HG03175 (cell line): ENCODE results near the gene BCKDHA.

Experiments used
- ATAC-seq: cut with Tn5 transposase; IDR thresholded peaks from one replicate; pipeline ENCODE4 v1.9.1; 2021; ENCODE audit warnings: mild to moderate bottlenecking, moderate library complexity; ENCODE audit not compliant: unreplicated experiment

BCKDHA gene

DNA sequence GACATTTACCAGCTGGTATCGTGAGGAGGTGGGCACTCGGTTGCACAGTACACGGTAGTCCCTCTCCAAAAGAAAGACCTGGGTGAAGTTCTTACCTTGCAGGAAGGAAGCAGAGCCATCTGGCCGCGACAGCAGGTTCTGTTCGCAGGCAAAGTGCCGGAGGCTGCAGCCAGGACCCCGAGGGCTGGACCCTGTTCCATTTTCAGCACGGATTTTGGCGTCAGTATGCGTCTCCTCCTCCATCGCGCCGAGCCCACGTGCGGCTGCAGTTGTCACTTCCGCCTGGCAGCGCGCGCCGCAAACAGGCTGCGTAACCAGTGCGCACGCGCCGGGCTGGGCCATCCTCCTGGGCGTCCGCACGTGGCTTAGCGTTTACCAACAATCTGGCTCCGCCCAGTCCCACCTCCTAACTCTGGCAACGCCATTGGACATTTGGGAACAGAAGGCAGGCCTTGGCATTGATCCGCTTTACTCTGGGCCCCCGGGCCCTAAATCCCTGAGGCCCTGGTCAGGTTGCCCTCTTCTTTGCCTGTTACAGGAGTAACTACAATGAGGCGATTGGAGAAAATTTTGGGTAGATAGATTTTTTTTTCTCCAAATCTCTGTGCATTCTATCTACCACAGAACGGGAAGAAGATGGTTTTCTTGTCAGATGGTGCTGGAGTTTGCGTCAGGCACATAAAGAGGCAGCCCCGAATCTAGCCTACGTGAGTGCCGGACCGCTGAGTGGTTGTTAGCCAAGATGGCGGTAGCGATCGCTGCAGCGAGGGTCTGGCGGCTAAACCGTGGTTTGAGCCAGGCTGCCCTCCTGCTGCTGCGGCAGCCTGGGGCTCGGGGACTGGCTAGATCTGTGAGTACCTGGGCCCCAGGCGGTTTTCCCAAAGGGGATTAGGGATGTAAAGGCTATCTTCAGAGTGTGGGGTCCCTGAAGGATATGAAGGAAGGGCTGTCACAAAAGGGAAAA lies at the start of gene BCKDHA, which contains the start of gene EXOSC5:
Gene BCKDHA (plus strand): TSS at position 733 of the 964 bp plus-strand sequence. CDS start 10 bp downstream, at position 743.
Gene EXOSC5 (minus strand): TSS at position 274 of the 964 bp plus-strand sequence. CDS start 31 bp downstream, at position 243.
- ATAC-seq, result peak; percentile 98

- peak; percentile 3 for ATAC-seq
Observed at GRCh38 chr19:41350735-41351338, 46.8 kb upstream of the BCKDHA start.

GRCh38 chr19:41351339-41352245 lies 46.0 kb upstream of the BCKDHA start:
- peak; percentile 37 for ATAC-seq

GRCh38 chr19:41352279-41352608 lies 45.4 kb upstream of the BCKDHA start:
- no peak for ATAC-seq

DNA sequence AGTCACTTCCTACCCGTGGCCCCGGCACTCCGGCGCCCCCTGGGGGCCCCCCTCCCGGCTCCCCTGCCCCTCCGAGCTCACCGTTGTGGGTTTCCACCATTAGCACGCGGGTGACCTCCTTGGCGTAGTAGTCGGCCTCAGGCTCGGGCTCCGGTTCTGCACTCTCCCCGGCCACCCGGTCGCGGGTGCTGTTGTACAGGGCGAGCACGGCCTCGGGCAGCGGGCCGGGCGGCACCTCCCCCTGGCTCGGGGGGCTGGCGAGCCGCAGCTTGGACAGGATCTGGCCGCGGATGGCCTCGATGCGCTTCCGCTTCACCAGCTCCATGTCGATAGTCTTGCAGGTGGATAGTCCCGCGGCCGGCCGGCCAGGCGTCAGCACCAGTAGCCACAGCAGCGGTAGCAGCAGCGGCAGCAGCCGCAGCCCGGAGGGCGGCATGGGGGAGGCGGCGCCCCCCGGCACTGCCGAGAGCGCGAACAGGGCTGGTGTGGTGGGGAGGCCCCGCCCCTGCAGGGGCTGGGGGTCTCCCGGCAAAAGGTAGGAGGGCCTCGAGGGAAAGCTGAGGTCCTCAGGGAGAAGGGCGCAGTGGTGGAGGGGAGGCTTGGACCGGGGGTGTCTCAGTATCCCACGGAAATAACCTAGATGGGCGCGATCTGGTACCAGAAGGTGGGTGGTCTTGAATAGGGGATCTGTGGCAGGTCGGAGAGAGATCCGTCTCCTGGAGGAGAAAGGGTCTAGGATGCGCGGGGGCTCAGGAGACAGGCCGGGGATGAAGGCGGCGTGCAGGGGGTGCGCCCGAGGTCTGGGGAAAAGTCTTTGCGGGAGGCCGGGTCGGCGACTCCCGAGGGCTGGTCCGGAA lies 44.8 kb upstream of the BCKDHA start:
- ATAC-seq, result no peak

GRCh38 chr19:41353466-41354342 lies 43.9 kb upstream of the BCKDHA start, which contains the start of gene TGFB1:
Gene TGFB1 (minus strand): TSS chr19:41353922. CDS start chr19:41353044, 878 bp downstream.
- ATAC-seq, result peak; percentile 54

DNA sequence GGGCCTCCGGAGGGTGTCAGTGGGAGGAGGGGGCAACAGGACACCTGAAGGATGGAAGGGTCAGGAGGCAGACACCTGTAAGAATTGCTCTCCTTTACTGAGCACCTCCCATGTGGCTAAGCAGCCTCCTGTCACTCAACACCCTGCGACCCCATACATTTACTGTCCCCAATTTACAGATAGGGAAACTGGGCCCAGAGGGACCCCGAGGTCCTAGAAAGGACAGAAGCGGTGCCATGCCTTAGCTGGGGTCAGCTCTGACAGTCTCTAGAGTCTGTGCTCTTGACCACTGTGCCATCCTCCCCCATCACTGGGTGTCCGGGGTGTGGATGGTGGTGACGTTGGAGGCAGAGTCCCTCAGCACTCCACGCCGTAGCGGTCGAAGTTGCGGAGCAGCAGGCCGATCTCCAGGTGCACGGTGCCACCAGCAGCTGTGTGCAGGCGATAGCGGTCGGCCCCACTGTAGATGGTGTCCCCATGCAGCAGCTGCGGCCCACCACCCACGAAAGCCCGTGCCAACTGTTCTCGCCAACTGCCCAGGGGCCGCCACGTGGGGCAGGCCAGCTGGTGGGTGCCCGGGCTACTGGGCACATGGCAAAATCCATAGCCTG lies 43.2 kb upstream of the BCKDHA start:
- ATAC-seq, result peak; percentile 0

DNA sequence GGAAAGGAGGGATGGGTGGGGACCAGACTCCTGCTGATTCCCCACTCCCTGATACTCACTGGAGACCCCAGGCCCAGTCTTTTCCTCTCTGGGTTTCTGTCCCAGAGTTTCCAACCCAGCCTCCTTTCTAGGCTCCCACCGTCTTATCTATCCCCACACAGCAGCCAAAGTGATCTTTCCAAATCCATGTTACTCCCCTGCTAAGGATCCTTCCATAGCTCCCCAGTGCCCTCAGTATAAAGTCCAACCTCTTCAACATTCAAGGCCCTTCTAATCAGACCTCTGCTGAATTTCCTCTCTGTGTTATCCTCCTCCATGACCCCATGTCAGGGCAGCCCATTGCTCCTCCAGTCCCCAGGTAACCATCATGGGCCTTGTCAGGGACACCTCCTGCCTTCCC lies 42.6 kb upstream of the BCKDHA start:
- no peak for ATAC-seq

- no peak for ATAC-seq
Observed at GRCh38 chr19:41355802-41356201, 41.8 kb upstream of the BCKDHA start.

DNA sequence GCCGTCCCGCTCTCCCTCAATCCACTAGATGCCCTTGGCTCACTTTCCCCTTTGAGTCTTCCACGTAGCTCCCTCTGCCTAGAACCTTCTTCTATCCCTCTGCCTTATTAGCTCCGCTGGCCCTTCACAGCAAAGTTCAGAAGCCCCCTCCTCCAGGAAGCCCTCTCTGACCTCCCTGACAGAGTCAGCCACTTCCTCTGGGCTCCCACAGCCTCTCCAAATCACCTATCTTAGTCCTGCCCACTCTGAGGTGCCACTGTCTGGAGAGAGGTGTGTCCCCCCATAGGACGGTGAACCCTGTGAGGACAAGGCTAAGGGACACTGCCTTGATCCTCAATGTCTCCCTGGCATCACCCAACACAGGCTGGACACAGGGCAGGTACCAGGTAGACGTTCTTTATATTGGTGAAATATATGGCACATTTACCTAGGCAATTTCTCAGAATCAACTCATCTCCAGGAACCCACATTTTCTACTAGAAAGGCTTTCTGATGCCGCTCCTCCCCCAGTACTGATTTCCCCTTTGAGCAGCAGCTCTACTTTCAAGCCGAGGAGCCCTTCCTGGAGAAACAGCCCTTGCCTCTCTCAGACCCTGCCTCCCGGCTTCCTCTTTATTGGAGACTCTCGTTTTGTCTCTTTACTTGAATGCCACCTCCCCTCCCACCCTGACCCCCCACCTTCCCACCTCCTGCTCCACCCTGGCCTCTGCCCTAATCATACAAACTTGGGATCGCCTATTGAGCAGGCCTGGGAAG lies 40.5 kb upstream of the BCKDHA start:
- no peak for ATAC-seq

GRCh38 chr19:41357746-41358145 lies 39.9 kb upstream of the BCKDHA start:
- no peak for ATAC-seq

DNA sequence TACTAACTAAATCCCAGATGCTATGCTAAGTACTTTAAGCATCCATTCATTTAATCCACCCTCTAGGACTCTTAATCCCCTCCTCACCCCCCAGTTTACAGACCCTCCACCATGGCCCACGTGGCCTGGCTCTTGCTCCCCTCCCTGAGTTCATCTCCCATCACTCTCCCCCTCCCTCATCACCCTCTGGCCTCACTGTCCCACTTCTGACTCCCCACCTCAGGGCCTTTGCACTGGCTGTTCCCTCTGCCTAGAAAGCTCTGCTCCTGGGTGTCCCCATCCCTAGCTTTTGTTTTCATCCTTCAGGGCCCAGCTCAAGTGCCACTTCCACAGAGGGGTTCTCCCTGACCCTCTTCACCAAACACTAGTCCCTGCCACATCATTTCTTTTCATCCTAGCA lies 37.9 kb upstream of the BCKDHA start:
- no peak for ATAC-seq

GRCh38 chr19:41362143-41362847 lies 35.3 kb upstream of the BCKDHA start:
- no peak for ATAC-seq

DNA sequence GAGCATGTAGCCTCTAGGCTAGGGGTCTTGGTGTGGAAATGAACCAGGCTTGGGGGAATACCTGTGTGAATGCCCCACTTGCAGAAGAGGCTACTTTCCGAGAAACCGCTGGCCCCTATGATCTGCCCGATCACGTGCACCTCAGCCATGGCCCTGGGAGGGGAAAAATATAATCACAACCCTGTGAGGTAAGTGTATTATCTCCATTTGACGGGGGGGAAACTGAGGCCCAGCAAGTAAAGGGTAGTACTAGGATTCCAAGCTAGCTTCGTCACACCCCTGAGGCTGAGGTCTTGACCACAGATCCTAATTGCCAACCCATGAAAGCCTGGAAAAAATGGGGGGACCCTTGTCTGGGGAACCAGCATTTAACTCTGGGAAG lies 34.3 kb upstream of the BCKDHA start:
- no peak for ATAC-seq

DNA sequence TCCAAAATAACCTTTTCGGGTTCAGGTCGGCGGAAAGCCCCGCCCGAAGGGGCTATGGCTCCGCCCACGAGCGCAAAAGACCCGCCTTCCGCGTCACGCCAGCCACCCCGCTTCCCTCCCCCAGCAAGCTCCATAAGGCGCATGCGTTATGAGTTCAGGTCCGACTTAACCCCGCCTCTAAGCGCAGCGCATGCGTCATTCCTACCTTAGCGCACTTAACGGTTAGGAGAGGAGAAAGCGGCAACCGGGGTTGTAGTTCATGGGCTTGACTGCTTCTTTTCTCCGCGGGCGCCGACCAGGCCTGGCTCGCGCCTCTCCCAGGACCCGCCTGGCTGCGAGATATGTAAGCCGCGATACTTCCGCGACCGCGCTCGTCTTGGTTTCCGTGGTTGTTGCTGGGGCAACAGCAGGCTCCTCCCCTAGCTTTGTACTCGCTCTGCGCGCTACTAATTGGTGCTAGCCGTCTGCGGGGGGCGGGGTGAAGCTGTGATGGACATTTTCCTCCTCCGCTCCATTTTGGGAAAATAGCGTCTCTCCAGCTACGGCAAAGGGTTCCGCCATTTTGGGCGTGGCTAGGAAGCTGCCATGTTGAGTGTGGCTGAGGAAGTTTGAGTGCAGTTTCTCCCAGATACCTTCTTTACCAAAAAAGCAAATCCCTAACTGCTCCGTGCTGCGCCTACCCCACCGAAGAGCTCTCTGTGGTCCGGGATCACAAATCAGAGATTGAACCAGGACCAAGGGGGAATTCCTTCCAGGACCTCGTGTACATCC lies 33.7 kb upstream of the BCKDHA start, which contains the start of gene B9D2:
Gene B9D2 (minus strand): TSS at position 397 of the 771 bp plus-strand sequence. CDS start 630 bp downstream, outside the sequence.
- ATAC-seq, result peak; percentile 85
